A549 (cell line): ENCODE data around the gene BAAT. TPM values are rescaled to one million over a fixed set of nuclear protein-coding genes. Genes with fewer than 3 reads are reported as not detected.
"Not testable (repeated sequence)": the region's sequence is repeated elsewhere in the genome, so short reads cannot be mapped to it uniquely, and the experiment has no call there.

ENCODE experiments used
- ATAC-seq, 2 experiments: fragments of 200-7000 bp in 1 of 2; fragments of >200 bp in 1 of 2; cut with Nextera tagmentation in 1 of 2; cut with Tn5 transposase in 1 of 2; 3 replicates each; pipeline versions ENCODE4 v1.8.0 to v1.9.1; 2018 to 2020; ENCODE audit warnings: mild to moderate bottlenecking in 1 of 2, moderate library complexity in 1 of 2
- CTCF ChIA-PET: fragments of 300-600 bp; sonication (Branson Sonifier 250); formaldehyde crosslinking; extraction: SDS; loops from one replicate; lab custom pipeline; 2021; ENCODE audit warnings: antibody characterized with exemption, inconsistent platforms; lab: Yijun Ruan, JAX
- POLR2A ChIA-PET: fragments of 350-600 bp; formaldehyde crosslinking; extraction: SDS; loops from one replicate; lab custom pipeline; 2021; ENCODE audit warnings: antibody characterized with exemption, inconsistent platforms; lab: Yijun Ruan, JAX
- DNase-seq, 2 experiments: peaks; one replicate each; pipeline versions ENCODE4 v3.0.0 to v3.0.0-alpha.2; 2011 to 2016; ENCODE audit warnings: low read depth in 1 of 2, low spot score in 1 of 2
- FAIRE-seq: peaks from 2 replicates; lab custom pipeline; 2011; peaks lifted over from hg19 to GRCh38; lab: Jason Lieb, UNC
- H3K27ac ChIP-seq, 2 experiments: fragments of >200 bp; sonication (Bioruptor Twin); formaldehyde crosslinking; 3 replicates each; pipeline ENCODE4 v1.5.1; 2016 to 2017
- H3K4me1 ChIP-seq: fragments of >200 bp; sonication (Bioruptor Twin); formaldehyde crosslinking; 3 replicates; pipeline ENCODE4 v1.6.1; 2016
- H3K4me2 ChIP-seq: fragments of >200 bp; sonication (Bioruptor Twin); formaldehyde crosslinking; 3 replicates; pipeline ENCODE4 v1.6.1; 2016
- H3K4me3 ChIP-seq: fragments of >200 bp; sonication (Bioruptor Twin); formaldehyde crosslinking; 3 replicates; pipeline ENCODE4 v1.5.1; 2016
- H3K9me3 ChIP-seq: fragments of >200 bp; sonication (Bioruptor Twin); formaldehyde crosslinking; 3 replicates; pipeline ENCODE4 v1.6.1; 2016
- BHLHE40 ChIP-seq: IDR thresholded peaks from 2 replicates; pipeline ENCODE4 v1.6.1; 2012; ENCODE audit warnings: low read depth, low read length, inconsistent platforms
- CEBPB ChIP-seq, 2 experiments: fragments of >200 bp in 1 of 2; sonication (Bioruptor Twin) in 1 of 2; formaldehyde crosslinking in 1 of 2; IDR thresholded peaks; 2 replicates each; pipeline ENCODE4 v1.6.1; 2012 to 2016
- EHF ChIP-seq: fragments of 250-450 bp; sonication (Bioruptor Pico); IDR thresholded peaks from 2 replicates; pipeline ENCODE4 v1.5.0; 2020; ENCODE audit warnings: mild to moderate bottlenecking
- EP300 ChIP-seq, 2 experiments: fragments of >200 bp; sonication (Bioruptor Twin); formaldehyde crosslinking; IDR thresholded peaks; 2 replicates in 1 of 2; 3 replicates in 1 of 2; pipeline ENCODE4 v1.6.1; 2016 to 2017
- ESRRA ChIP-seq: fragments of 150-350 bp; IDR thresholded peaks from 2 replicates; pipeline ENCODE4 v1.6.1; 2014; ENCODE audit warnings: mild to moderate bottlenecking, low read length, borderline replicate concordance
- FOSB ChIP-seq: fragments of 250-450 bp; sonication (Bioruptor Pico); IDR thresholded peaks from 2 replicates; pipeline ENCODE4 v1.5.0; 2020; ENCODE audit warnings: mild to moderate bottlenecking, moderate library complexity
- GATA3 ChIP-seq: IDR thresholded peaks from 2 replicates; pipeline ENCODE4 v1.6.1; 2012; ENCODE audit warnings: borderline replicate concordance
- HEYL ChIP-seq: fragments of 250-450 bp; sonication (Bioruptor Pico); IDR thresholded peaks from 2 replicates; pipeline ENCODE4 v1.8.0; 2021; ENCODE audit warnings: mild to moderate bottlenecking, moderate library complexity
- HOXB5 ChIP-seq: fragments of 250-450 bp; sonication (Bioruptor Pico); IDR thresholded peaks from 2 replicates; pipeline ENCODE4 v1.5.0; 2020; ENCODE audit warnings: mild to moderate bottlenecking, moderate library complexity
- JUN ChIP-seq, 2 experiments: fragments of >200 bp; sonication (Bioruptor Twin); formaldehyde crosslinking; IDR thresholded peaks; 2 replicates in 1 of 2; 3 replicates in 1 of 2; pipeline ENCODE4 v1.6.1; 2016 to 2017
- KDM1A ChIP-seq: fragments of 200-600 bp; sonication (generic); IDR thresholded peaks from 2 replicates; pipeline ENCODE4 v1.6.1; 2016; ENCODE audit warnings: low read depth, mild to moderate bottlenecking
- MAFK ChIP-seq: fragments of 450-650 bp; IDR thresholded peaks from 2 replicates; pipeline ENCODE4 v1.6.1; 2014; ENCODE audit not compliant: partially characterized antibody
- RAD21 ChIP-seq, 2 experiments: fragments of >200 bp in 1 of 2; sonication (Bioruptor Twin) in 1 of 2; formaldehyde crosslinking in 1 of 2; IDR thresholded peaks in 1 of 2; conservative IDR thresholded peaks in 1 of 2; 2 replicates in 1 of 2; 3 replicates in 1 of 2; pipeline ENCODE4 v1.6.1; 2012 to 2018; ENCODE audit warnings: inconsistent platforms in 1 of 2
- RFX5 ChIP-seq: fragments of 450-650 bp; IDR thresholded peaks from 2 replicates; pipeline ENCODE4 v1.7.1; 2014; ENCODE audit warnings: antibody characterized with exemption, mild to moderate bottlenecking, moderate library complexity
- SMC3 ChIP-seq: fragments of >200 bp; sonication (Bioruptor Twin); formaldehyde crosslinking; IDR thresholded peaks from 3 replicates; pipeline ENCODE4 v1.6.1; 2018; ENCODE audit warnings: inconsistent platforms
- SREBF2 ChIP-seq: fragments of 450-650 bp; IDR thresholded peaks from 2 replicates; pipeline ENCODE4 v1.6.1; 2014; ENCODE audit warnings: mild to moderate bottlenecking, moderate library complexity
- TP53 ChIP-seq: fragments of 250-450 bp; sonication (Bioruptor Pico); IDR thresholded peaks from 2 replicates; pipeline ENCODE4 v1.5.0; 2021; ENCODE audit warnings: mild to moderate bottlenecking, moderate library complexity
- WGBS: methylation state at CpG from one replicate; pipeline ENCODE4 v1.1.6; 2017; ENCODE audit errors: missing lambda C conversion rate; 5-methylcytosine and 5-hydroxymethylcytosine counted together
- polyA plus RNA-seq, 4 experiments: library from polyadenylated mRNA; depleted of rRNA in 3 of 4; stranded (reverse); fragments of >200 nt; fragmentation: RNase III in 1 of 4; extraction: RNeasy Plus Mini Kit Qiagen cat#74134 plus additional on column Dnase treatment in 1 of 4; gene quantifications; 2 replicates in 3 of 4; 3 replicates in 1 of 4; pipeline ENCODE4 v1.2.3, GENCODE V29; 2011 to 2017
- TF ChIP-seq, protein P1 (sequence below): fragments of 250-450 bp; sonication (Bioruptor Pico); IDR thresholded peaks from 2 replicates; pipeline ENCODE4 v1.5.0; 2020; ENCODE audit warnings: low read depth, mild to moderate bottlenecking, moderate library complexity
- TF ChIP-seq, protein P2 (sequence below): fragments of 150-350 bp; IDR thresholded peaks from 2 replicates; pipeline ENCODE4 v1.6.1; 2014; ENCODE audit warnings: low read depth, mild to moderate bottlenecking, low read length
- TF ChIP-seq, protein P3 (sequence below): fragments of >200 bp; sonication (Bioruptor Twin); formaldehyde crosslinking; IDR thresholded peaks from 3 replicates; pipeline ENCODE4 v1.6.1; 2016
- TF ChIP-seq, protein P4 (sequence below): IDR thresholded peaks from 2 replicates; pipeline ENCODE4 v1.6.1; 2012
- TF ChIP-seq, protein P5 (sequence below): fragments of 200-600 bp; sonication (generic); IDR thresholded peaks from 2 replicates; pipeline ENCODE4 v1.6.1; 2016; ENCODE audit warnings: antibody characterized with exemption, mild to moderate bottlenecking, moderate library complexity

BAAT gene
- polyA plus RNA-seq, 2 of the 4 experiments (the other 2 are of a cell fraction): 9.1 to 13.6 TPM

DNA sequence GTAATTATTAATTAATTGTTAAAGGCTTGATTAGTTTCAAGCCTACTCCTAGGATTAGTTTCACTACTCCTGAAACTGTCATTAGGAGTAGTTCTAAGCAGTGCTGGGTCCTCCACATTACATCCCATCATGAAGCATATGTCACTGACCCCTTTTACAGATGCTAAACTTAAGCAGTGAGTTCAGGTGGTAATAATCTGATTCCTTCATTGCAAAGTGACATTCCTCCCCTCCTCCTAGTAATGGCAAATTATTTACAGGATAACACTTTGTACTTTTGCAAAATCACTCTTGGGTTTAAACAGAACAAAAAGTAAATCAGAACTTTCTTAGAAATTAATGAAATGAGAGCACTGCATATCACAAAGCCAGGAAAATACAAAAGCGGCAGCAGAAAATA is 52.4 kb downstream of the BAAT start:
- WGBS: 95% methylated on average over 1 of the region's 1 CpG
- H3K4me3 ChIP-seq: no peak overlapping the region
- TF ChIP-seq SMC3: no peak
- no peak for TF ChIP-seq BHLHE40
- TF ChIP-seq FOSB (CRISPR knock-in tag): no peak
- no peak for TF ChIP-seq HEYL (CRISPR knock-in tag)
- TF ChIP-seq SREBF2: no peak
- no peak for TF ChIP-seq GATA3
- TF ChIP-seq ESRRA: no peak
- TF ChIP-seq RAD21 (conservative IDR thresholded peaks at IDR 0.05 in 1 of 2, IDR thresholded peaks at IDR 0.05 in 1 of 2): no peak
- TF ChIP-seq, protein P1, sequence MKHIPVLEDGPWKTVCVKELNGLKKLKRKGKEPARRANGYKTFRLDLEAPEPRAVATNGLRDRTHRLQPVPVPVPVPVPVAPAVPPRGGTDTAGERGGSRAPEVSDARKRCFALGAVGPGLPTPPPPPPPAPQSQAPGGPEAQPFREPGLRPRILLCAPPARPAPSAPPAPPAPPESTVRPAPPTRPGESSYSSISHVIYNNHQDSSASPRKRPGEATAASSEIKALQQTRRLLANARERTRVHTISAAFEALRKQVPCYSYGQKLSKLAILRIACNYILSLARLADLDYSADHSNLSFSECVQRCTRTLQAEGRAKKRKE (CRISPR knock-in tag): no peak
- no peak for TF ChIP-seq RFX5
- H3K4me2 ChIP-seq: no peak overlapping the region
- H3K9me3 ChIP-seq: no peaks in the 10 kb centered on the region
- ChIA-PET POLR2A (interaction anchor here (1.1 kb wide), 1 partner anchor 66 kb away, joined by 3 read pairs; the partner anchor contains the start of genes MRPL50 and ZNF189), CTCF (interaction anchor here (1.1 kb wide), 1 partner anchor 22 kb away, joined by 4 read pairs; no protein-coding TSS in a partner anchor)
- peaks cover 12% of the 10 kb centered on the region for H3K4me1 ChIP-seq
- FAIRE-seq (no peak), DNase-seq (no peak), ATAC-seq (no peak)
- peak overlapping the region; percentile 9 to 23; a peak in 2 of 6 replicates for H3K27ac ChIP-seq

DNA sequence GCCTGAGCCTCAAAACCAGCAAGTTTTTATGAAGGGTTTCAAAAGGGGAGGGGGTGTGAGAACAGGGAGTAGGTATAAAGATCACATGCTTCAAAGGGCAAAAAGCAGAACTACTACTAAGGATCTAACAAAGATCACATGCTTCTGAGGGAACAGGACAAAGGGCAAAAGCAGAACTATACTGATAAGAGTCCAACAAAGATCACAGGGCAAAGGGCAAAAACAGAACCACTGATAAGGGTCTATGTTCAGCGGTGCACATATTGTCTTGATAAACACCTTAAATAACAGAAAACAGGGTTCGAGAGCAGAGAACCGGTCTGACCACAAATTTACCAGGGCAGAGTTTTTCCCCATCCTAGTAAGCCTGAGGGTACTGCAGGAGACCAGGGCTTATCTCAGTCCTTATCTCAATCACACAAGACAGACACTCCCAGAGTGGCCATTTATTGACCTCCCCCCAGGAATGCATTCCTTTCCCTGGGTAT is 57.3 kb downstream of the BAAT start:
- DNase-seq: peak in 1 of 2 experiments; percentile 36
- not testable (repeated sequence) for H3K4me3 ChIP-seq, FAIRE-seq, H3K9me3 ChIP-seq, ATAC-seq
- POLR2A ChIA-PET: interaction anchor here (1.5 kb wide), 1 partner anchor 71 kb away, joined by 7 read pairs; the partner anchor contains the start of genes MRPL50 and ZNF189
- TF ChIP-seq JUN (IDR thresholded peaks at IDR 0.05) (peak in 1 of 2 experiments; percentile 17; a peak in 1 of 5 replicates), EP300 (IDR thresholded peaks at IDR 0.05) (peak in 1 of 2 experiments; percentile 40; a peak in 1 of 5 replicates), GATA3 (0 out of 2 replicates have a peak, but pooled peaks have one; percentile 43)
- CTCF ChIA-PET: interaction anchor here (7.4 kb wide), 1 partner anchor 16 kb away, joined by 39 read pairs; no protein-coding TSS in a partner anchor
- H3K4me2 ChIP-seq: peak overlapping the region; percentile 59
- peaks cover 51% of the 10 kb centered on the region for H3K4me1 ChIP-seq
- peak overlapping the region; percentile 92 for H3K27ac ChIP-seq
- 30% methylated on average over 3 of the region's 3 CpGs for WGBS

DNA sequence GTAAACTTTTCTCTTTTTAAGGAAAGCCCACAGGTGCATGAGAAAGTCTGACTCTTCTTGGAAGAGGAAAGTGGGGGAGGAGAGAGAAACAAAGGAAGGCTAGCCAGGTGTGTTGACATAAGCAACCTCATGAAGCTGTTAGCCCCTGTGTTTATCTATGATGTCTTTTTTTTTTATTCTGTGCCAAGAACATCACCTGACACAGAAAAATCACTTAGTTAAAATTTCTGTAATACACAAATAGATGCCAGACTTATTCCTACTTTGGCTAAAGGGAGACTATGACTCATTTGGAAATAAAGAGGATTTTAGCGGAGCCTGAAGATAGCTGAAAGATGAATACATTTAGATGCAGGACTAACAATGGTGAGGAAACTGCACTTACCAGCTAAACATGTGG is 58.3 kb downstream of the BAAT start:
- H3K4me1 ChIP-seq: peaks cover 51% of the 10 kb centered on the region
- peak; percentile 59 to 63; a peak in 5 of 6 replicates for ATAC-seq
- DNase-seq: peak in 1 of 2 experiments; percentile 73
- ChIA-PET POLR2A (interaction anchor here (0.7 to 1.7 kb wide), 3 partner anchors 40 to 81 kb away, joined by 3 to 7 read pairs (median 7); partner anchors contain the start of genes MRPL50 and ZNF189), CTCF (interaction anchor here (1.0 to 7.4 kb wide), 4 partner anchors 11 to 725 kb away, joined by 3 to 39 read pairs (median 17); no protein-coding TSS in a partner anchor)
- WGBS: 25% methylated on average over 1 of the region's 1 CpG
- peak overlapping the region; percentile 92 for H3K27ac ChIP-seq
- 0 out of 3 replicates have a peak overlapping the region, but pooled peaks have one; percentile 5 for H3K4me3 ChIP-seq
- no peaks in the 10 kb centered on the region for H3K9me3 ChIP-seq
- peak overlapping the region; percentile 59 for H3K4me2 ChIP-seq
- peak; percentile 92 for FAIRE-seq
- TF ChIP-seq SMC3 (peak; percentile 51), RAD21 (conservative IDR thresholded peaks at IDR 0.05 in 1 of 2, IDR thresholded peaks at IDR 0.05 in 1 of 2) (peak in 1 of 2 experiments; percentile 49; a peak in 2 of 5 replicates), RFX5 (no peak), EP300 (IDR thresholded peaks at IDR 0.05) (peak; percentile 85; a peak in 4 of 5 replicates), JUN (IDR thresholded peaks at IDR 0.05) (peak; percentile 71 to 89; a peak in 3 of 5 replicates), CEBPB (IDR thresholded peaks at IDR 0.05) (peak in 1 of 2 experiments; percentile 51; a peak in 2 of 4 replicates), HOXB5 (CRISPR knock-in tag) (no peak), TP53 (no peak), SREBF2 (no peak), MAFK (no peak), GATA3 (peak; percentile 73), KDM1A (no peak), EHF (CRISPR knock-in tag) (0 out of 2 replicates have a peak, but pooled peaks have one; percentile 7)
- TF ChIP-seq, protein P2, sequence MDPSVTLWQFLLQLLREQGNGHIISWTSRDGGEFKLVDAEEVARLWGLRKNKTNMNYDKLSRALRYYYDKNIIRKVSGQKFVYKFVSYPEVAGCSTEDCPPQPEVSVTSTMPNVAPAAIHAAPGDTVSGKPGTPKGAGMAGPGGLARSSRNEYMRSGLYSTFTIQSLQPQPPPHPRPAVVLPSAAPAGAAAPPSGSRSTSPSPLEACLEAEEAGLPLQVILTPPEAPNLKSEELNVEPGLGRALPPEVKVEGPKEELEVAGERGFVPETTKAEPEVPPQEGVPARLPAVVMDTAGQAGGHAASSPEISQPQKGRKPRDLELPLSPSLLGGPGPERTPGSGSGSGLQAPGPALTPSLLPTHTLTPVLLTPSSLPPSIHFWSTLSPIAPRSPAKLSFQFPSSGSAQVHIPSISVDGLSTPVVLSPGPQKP: no peak
- TF ChIP-seq, protein P3, sequence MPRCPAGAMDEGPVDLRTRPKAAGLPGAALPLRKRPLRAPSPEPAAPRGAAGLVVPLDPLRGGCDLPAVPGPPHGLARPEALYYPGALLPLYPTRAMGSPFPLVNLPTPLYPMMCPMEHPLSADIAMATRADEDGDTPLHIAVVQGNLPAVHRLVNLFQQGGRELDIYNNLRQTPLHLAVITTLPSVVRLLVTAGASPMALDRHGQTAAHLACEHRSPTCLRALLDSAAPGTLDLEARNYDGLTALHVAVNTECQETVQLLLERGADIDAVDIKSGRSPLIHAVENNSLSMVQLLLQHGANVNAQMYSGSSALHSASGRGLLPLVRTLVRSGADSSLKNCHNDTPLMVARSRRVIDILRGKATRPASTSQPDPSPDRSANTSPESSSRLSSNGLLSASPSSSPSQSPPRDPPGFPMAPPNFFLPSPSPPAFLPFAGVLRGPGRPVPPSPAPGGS: peak; percentile 90; the same call in 2 of the 3 replicates
- TF ChIP-seq, protein P4, sequence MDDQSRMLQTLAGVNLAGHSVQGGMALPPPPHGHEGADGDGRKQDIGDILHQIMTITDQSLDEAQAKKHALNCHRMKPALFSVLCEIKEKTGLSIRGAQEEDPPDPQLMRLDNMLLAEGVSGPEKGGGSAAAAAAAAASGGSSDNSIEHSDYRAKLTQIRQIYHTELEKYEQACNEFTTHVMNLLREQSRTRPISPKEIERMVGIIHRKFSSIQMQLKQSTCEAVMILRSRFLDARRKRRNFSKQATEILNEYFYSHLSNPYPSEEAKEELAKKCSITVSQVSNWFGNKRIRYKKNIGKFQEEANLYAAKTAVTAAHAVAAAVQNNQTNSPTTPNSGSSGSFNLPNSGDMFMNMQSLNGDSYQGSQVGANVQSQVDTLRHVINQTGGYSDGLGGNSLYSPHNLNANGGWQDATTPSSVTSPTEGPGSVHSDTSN: no peak
- TF ChIP-seq, protein P5, sequence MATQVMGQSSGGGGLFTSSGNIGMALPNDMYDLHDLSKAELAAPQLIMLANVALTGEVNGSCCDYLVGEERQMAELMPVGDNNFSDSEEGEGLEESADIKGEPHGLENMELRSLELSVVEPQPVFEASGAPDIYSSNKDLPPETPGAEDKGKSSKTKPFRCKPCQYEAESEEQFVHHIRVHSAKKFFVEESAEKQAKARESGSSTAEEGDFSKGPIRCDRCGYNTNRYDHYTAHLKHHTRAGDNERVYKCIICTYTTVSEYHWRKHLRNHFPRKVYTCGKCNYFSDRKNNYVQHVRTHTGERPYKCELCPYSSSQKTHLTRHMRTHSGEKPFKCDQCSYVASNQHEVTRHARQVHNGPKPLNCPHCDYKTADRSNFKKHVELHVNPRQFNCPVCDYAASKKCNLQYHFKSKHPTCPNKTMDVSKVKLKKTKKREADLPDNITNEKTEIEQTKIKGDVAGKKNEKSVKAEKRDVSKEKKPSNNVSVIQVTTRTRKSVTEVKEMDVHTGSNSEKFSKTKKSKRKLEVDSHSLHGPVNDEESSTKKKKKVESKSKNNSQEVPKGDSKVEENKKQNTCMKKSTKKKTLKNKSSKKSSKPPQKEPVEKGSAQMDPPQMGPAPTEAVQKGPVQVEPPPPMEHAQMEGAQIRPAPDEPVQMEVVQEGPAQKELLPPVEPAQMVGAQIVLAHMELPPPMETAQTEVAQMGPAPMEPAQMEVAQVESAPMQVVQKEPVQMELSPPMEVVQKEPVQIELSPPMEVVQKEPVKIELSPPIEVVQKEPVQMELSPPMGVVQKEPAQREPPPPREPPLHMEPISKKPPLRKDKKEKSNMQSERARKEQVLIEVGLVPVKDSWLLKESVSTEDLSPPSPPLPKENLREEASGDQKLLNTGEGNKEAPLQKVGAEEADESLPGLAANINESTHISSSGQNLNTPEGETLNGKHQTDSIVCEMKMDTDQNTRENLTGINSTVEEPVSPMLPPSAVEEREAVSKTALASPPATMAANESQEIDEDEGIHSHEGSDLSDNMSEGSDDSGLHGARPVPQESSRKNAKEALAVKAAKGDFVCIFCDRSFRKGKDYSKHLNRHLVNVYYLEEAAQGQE: no peak
